ENCODE measurements around the gene MS4A12. TPM values are rescaled to one million over a fixed set of nuclear protein-coding genes. Genes with fewer than 3 reads are reported as not detected.
"Not testable (repeated sequence)": the region's sequence is repeated elsewhere in the genome, so short reads cannot be mapped to it uniquely, and the experiment has no call there.

Gene MS4A12
- total and polyA plus RNA-seq, 7 donors: 0.41 to 427 (median 379) TPM; not detected in 3

GRCh38 chr11:60528934-60529333 is 36.4 kb downstream of the MS4A12 start:
- no peak for DNase-seq
- WGBS, 2 donors: 27 to 76% methylated on average over 1 of the region's 1 CpG
- TF ChIP-seq POLR2AphosphoS5 (IDR thresholded peaks at IDR 0.05) (no peak), EP300 (IDR thresholded peaks at IDR 0.05) (no peak), CTCF (IDR thresholded peaks at IDR 0.05) (no peak), POLR2A (IDR thresholded peaks at IDR 0.05) (no peak)
- intact Hi-C loops (cut with DNase I): no loop called here
- H3K27me3 ChIP-seq: no peaks in the 10 kb centered on the region
- no peaks in the 10 kb centered on the region for H3K4me1 ChIP-seq
- no peaks in the 10 kb centered on the region for H3K36me3 ChIP-seq
- H3K4me3 ChIP-seq: no peak overlapping the region
- H3K9me3 ChIP-seq: no peaks in the 10 kb centered on the region
- no peak overlapping the region for H3K27ac ChIP-seq

- WGBS, 2 donors: 87 to 88% methylated on average over 3 of the region's 3 CpGs
- intact Hi-C loops (cut with DNase I): no loop called here
- H3K4me3 ChIP-seq: no peak overlapping the region
- no peak for DNase-seq
- H3K27ac ChIP-seq: no peak overlapping the region
- TF ChIP-seq POLR2AphosphoS5 (IDR thresholded peaks at IDR 0.05): no peak
- TF ChIP-seq POLR2A (IDR thresholded peaks at IDR 0.05): no peak
- no peak for TF ChIP-seq EP300 (IDR thresholded peaks at IDR 0.05)
- TF ChIP-seq CTCF (IDR thresholded peaks at IDR 0.05): no peak
- no peaks in the 10 kb centered on the region for H3K36me3 ChIP-seq
- no peaks in the 10 kb centered on the region for H3K4me1 ChIP-seq
- H3K9me3 ChIP-seq: no peaks in the 10 kb centered on the region
- H3K27me3 ChIP-seq: no peaks in the 10 kb centered on the region
These were observed 38.0 kb downstream of the MS4A12 start for GRCh38 chr11:60530454-60531100.

DNA sequence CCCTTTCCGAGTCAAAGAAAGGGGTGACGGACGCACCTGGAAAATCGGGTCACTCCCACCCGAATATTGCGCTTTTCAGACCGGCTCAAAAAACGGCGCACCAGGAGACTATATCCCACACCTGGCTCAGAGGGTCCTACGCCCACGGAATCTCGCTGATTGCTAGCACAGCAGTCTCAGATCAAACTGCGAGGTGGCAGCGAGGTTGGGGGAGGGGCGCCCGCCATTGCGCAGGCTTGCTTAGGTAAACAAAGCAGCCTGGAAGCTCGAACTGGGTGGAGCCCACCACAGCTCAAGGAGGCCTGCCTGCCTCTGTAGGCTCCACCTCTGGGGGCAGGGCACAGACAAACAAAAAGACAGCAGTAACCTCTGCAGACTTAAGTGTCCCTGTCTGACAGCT is 39.8 kb downstream of the MS4A12 start:
- H3K27ac ChIP-seq; H3K27me3 ChIP-seq; H3K36me3 ChIP-seq; H3K9me3 ChIP-seq; intact Hi-C loops (cut with DNase I); H3K4me1 ChIP-seq; H3K4me3 ChIP-seq; DNase-seq: not testable (repeated sequence)
- 91 to 92% methylated on average over 18 of the region's 18 CpGs for WGBS, 2 donors

- intact Hi-C loops (cut with DNase I); H3K27ac ChIP-seq; H3K36me3 ChIP-seq; H3K4me3 ChIP-seq; H3K9me3 ChIP-seq; H3K27me3 ChIP-seq; DNase-seq; H3K4me1 ChIP-seq: not testable (repeated sequence)
These were observed 46.0 kb downstream of the MS4A12 start for GRCh38 chr11:60538627-60539026.

DNA sequence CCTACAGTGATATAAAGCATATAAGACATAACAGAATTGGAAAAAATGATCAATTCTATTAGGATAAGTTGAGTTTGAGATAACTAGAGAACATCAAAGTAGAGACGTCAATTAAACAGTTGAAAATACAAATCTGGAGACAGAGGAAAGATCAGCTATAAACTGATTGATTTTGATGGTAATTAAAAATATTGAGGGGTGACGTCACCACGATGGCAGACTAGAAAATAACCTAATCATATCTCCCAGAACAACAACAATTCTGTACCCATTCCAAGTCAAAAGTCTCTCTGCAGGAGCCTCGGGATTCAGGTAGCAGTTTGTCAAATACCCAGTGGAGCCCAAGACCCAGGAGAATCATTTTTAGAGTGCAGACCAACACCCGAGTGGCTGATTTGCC is 51.5 kb downstream of the MS4A12 start:
- Histone ChIP-seq H3K27ac (no peak overlapping the region), H3K9me3 (no peaks in the 10 kb centered on the region), H3K36me3 (no peaks in the 10 kb centered on the region), H3K27me3 (no peaks in the 10 kb centered on the region), H3K4me1 (no peaks in the 10 kb centered on the region), H3K4me3 (no peak overlapping the region)
- intact Hi-C loops (cut with DNase I): no loop called here
- TF ChIP-seq CTCF (IDR thresholded peaks at IDR 0.05) (no peak), POLR2A (IDR thresholded peaks at IDR 0.05) (no peak), POLR2AphosphoS5 (IDR thresholded peaks at IDR 0.05) (no peak), EP300 (IDR thresholded peaks at IDR 0.05) (no peak)
- WGBS, 2 donors: 90 to 92% methylated on average over 5 of the region's 5 CpGs
- DNase-seq: no peak

Other genes starting within 250 kb of the MS4A12 start
- 10 to 100 TPM in 2 of 4 donors, 1 to 10 TPM in 2; 2.6 to 11.1 (median 8.8) TPM for gene MS4A4E, start 249.6 kb upstream of the MS4A12 start, total RNA-seq
- gene MS4A4E, start 249.6 kb upstream of the MS4A12 start, polyA plus RNA-seq: under 1 TPM in 1 of 3 donors, not detected in 2; 0.48 TPM
- gene MS4A4A, start 212.1 kb upstream of the MS4A12 start, total RNA-seq: 10 to 100 TPM; 12.7 to 49.9 (median 38.3) TPM
- gene MS4A4A, start 212.1 kb upstream of the MS4A12 start, polyA plus RNA-seq: 10 to 100 TPM; 10.8 to 43.9 (median 25.0) TPM
- gene MS4A6E, start 165.5 kb upstream of the MS4A12 start, total RNA-seq: 1 to 10 TPM in 1 of 4 donors, not detected in 3; 1.2 TPM
- under 1 TPM in 1 of 3 donors, not detected in 2; 0.23 TPM for gene MS4A6E, start 165.5 kb upstream of the MS4A12 start, polyA plus RNA-seq
- gene MS4A7, start 114.2 kb upstream of the MS4A12 start, total RNA-seq: 10 to 100 TPM; 26.1 to 51.0 (median 32.2) TPM
- gene MS4A7, start 114.2 kb upstream of the MS4A12 start, polyA plus RNA-seq: 10 to 100 TPM in 2 of 3 donors, 1 to 10 TPM in 1; 6.9 to 39.8 (median 12.6) TPM
- 1 to 10 TPM in 3 of 4 donors, under 1 TPM in 1; 0.41 to 7.2 (median 3.2) TPM for gene MS4A14, start 96.3 kb upstream of the MS4A12 start, total RNA-seq
- under 1 TPM in 1 of 3 donors, not detected in 2; 0.25 TPM for gene MS4A14, start 96.3 kb upstream of the MS4A12 start, polyA plus RNA-seq
- not detected for gene MS4A5, start 63.2 kb upstream of the MS4A12 start, total RNA-seq
- not detected for gene MS4A5, start 63.2 kb upstream of the MS4A12 start, polyA plus RNA-seq
- gene MS4A1, start 36.9 kb upstream of the MS4A12 start, total RNA-seq: not detected
- gene MS4A1, start 36.9 kb upstream of the MS4A12 start, polyA plus RNA-seq: 100 to 1,000 TPM in 1 of 3 donors, 1 to 10 TPM in 1, under 1 TPM in 1; 0.69 to 109 (median 1.8) TPM
- not detected for gene MS4A13, start 22.6 kb downstream of the MS4A12 start, total RNA-seq
- not detected for gene MS4A13, start 22.6 kb downstream of the MS4A12 start, polyA plus RNA-seq
- not detected for gene MS4A8, start 206.8 kb downstream of the MS4A12 start, total RNA-seq
- gene MS4A8, start 206.8 kb downstream of the MS4A12 start, polyA plus RNA-seq: 1 to 10 TPM; 3.6 to 9.6 (median 4.4) TPM
- not detected for gene MS4A18, start 231.9 kb downstream of the MS4A12 start, total RNA-seq
- gene MS4A18, start 231.9 kb downstream of the MS4A12 start, polyA plus RNA-seq: under 1 TPM in 1 of 3 donors, not detected in 2; 0.10 TPM